ENCODE results near the gene OR14K1.
"Not testable (repeated sequence)": the region's sequence is repeated elsewhere in the genome, so short reads cannot be mapped to it uniquely, and the experiment has no call there.

OR14K1 gene, protein sequence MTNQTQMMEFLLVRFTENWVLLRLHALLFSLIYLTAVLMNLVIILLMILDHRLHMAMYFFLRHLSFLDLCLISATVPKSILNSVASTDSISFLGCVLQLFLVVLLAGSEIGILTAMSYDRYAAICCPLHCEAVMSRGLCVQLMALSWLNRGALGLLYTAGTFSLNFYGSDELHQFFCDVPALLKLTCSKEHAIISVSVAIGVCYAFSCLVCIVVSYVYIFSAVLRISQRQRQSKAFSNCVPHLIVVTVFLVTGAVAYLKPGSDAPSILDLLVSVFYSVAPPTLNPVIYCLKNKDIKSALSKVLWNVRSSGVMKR

DNA sequence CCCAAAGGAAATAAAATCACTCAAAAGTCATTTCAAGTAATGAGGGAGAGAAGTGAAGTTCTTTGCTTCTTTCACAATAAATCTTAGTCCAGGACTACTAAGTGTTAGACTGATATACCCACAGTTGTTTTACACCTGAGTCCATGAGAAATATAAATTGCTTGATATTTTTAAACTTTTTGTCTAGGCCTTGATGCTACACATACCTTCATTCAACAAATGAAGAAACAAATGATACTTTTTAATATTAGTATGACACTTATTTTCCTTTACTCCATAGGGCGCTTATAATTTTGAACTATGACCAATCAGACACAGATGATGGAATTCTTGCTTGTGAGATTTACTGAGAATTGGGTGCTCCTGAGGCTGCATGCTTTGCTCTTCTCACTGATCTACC, at the start of gene OR14K1:
TSS of gene OR14K1 (plus strand) at position 301 of the 400 bp plus-strand sequence. CDS start at position 301, 0 bp downstream.
- no peak for DNase-seq

DNA sequence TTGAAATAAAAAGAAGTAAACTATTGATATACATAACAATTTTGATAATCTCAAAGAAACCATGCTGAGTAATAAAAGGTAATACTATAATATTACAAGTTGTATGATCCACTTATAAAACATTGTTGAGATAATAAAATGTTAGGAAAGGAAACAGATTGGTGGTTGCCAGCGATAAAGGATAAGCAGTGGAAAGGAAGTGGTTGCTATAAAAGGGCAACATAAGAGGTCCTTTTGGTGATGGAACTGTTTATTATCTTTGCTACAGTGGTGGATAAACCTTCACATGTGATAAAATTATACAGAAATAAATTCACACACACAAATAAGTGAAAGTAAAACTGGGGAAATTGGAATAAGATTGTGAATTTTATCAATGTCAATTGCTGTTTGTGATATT, 37.1 kb upstream of the OR14K1 start:
- no peak for DNase-seq

DNA sequence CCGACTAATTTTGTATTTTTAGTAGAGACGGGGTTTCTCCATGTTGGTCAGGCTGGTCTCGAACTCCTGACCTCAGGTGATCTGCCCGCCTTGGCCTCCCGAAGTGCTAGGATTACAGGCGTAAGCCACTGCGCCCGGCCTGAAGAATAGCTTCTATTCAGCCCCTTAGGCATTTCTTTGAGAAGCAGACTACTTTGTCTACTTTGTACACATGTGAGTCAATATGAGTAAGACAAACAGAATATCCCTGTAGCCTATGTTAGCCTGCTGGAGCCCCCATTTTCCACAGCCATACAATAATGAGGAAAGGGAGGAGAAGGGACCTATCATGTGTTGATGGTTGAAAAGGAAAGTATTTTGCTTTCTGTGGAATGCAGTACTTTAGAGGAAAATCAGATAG, 27.7 kb upstream of the OR14K1 start:
- DNase-seq, result not testable (repeated sequence)

DNA sequence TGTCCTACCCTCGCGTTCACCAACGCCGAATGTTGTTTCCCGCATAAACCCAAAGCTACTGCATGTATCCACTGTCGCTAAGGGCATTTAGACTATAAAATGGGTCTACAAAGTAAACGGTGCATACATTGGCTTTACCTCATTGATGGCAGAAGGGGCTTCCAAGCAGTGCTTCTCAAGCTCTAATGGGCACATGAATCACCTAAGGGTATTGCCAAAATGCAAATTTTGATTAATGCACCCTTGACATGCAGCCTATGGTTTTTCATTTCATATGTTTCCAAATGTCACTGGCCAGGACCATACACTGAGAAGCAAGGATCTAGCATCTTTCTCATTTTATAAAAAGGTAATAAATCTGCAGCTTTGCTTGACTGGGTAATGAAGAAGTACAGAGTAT, 24.7 kb upstream of the OR14K1 start:
- no peak for DNase-seq

DNA sequence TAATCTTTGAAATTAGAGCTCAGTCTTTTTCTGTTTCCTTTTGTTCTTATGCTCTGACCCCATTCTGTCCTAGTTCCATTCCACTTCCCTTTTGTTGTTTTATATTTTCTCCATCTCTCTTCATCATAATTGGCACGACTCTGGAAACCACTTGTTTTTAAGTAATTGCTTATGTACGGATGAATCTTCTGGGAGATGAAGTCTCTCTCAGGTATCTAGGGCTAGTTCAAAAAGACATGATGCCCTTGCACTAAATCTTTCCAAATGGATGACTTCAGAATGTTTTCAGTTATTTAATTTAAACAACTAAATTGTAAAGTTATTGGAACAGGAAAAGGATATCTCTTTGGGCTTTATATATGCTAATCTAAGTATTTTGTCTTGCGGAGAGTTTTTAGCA, 21.9 kb upstream of the OR14K1 start, which contains the start of gene OR6F1:
TSS of gene OR6F1 (minus strand) at position 101 of the 400 bp plus-strand sequence. CDS start 3,891 bp downstream, outside the sequence.
- DNase-seq, result no peak

- no peak for DNase-seq
Observed at GRCh38 chr1:247721222-247721621, 17.2 kb upstream of the OR14K1 start.

DNA sequence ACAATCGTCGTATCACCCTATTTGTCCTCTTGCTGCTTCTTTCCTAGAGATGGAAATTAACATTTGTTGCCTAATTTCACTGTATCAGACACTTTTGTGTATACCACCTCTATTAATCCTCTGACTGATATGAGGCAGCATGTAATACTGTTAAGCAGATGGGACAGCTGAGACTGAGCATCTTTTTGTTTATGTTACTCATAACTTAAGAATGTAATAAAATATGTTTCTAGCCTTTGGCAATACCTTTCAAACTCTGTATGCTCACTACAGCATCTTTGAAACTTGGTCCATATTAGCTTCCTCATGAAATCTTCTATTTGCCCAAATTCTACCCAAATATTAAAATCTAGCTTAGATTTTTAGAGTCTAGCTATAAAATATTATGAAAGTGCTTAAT, 2.3 kb downstream of the OR14K1 start:
- no peak for DNase-seq

- no peak for DNase-seq
Observed at GRCh38 chr1:247741756-247742155, 3.3 kb downstream of the OR14K1 start.

DNA sequence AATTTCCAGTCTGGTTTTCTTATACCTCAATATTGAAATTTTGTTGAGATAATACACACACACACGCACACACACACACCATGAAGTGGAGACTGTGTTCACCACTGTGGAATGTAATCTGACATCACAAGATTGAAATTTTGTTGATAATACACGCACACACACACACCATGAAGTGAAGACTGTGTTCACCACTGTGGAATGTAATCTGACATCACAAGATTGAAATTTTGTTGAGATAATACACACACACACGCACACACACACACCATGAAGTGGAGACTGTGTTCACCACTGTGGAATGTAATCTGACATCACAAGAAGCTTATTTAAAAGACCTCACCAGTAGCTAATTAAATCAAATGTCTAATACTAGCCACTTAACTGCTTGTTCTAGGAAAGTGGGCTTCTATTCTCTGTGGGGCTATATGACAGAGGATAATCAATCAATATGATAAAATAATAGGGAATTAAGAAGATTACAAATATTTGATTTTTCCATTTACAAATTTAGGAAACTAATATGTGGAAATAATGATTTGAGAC, 3.9 kb downstream of the OR14K1 start:
- DNase-seq, result not testable (repeated sequence)

GRCh38 chr1:247746391-247746935, 8.0 kb downstream of the OR14K1 start:
- DNase-seq, result no peak

DNA sequence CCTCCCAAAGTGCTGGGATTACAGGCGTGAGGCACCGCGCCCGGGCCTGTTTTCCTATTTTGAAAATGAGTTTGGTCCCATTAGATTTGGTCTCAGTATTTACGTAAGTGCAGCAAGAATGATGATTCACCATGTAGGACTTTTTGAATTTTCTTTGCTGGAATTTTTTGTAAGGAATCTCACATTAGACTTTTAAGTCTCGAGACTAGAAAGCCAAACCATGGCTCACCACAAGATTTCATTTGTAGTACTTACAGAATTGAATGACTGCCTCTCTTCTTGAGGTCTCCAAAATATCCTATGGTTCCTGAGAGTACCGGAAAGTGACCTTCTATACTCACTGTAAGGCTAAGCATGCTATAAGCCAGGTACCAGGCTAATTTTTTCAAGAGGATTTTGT, 9.2 kb downstream of the OR14K1 start:
- DNase-seq, result no peak

- DNase-seq, result no peak
Observed at GRCh38 chr1:247748041-247748440, 9.6 kb downstream of the OR14K1 start, which contains the start of gene OR14A2. Gene OR14A2, minus strand, starts transcription at chr1:247748141.

- no peak for DNase-seq
Observed at GRCh38 chr1:247749870-247750269, 11.5 kb downstream of the OR14K1 start.

GRCh38 chr1:247754311-247754710, 15.9 kb downstream of the OR14K1 start:
- DNase-seq, result not testable (repeated sequence)

GRCh38 chr1:247760456-247760855, 22.0 kb downstream of the OR14K1 start, which contains the start of gene OR1C1:
Gene OR1C1, minus strand, starts transcription at chr1:247760556. Its CDS starts 2,150 bp downstream, at chr1:247758406.
- no peak for DNase-seq

DNA sequence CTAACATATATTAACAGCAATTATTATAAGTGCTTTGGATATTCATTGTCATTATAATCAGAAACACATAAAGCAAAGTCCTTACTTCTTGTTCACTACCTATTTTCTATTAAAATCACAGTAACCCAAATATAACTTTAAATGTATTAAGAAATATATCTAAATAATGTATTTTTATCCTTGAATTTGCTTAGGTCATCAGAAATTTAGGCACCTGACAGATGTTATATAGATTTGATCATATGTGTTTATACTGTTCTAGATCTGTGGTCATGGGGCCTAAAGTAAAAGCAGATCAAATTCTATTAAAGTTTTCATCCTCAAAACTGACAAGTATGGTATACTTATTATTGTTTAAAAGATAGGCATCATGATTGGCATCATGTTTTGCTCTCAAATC, 31.2 kb downstream of the OR14K1 start:
- DNase-seq, result no peak

All from stimulated activated naive CD4-positive, alpha-beta T cell (primary cell).